ENCODE results near the gene DYSF.

DYSF gene

GRCh38 chr2:71685073-71685848 lies 231.9 kb downstream of the DYSF start:
- TF ChIP-seq POLR2A (IDR thresholded peaks at IDR 0.05; ENCODE audit: low read length) (no peak), GATA1 (IDR thresholded peaks at IDR 0.05; ENCODE audit: low read depth, low read length) (no peak)

GRCh38 chr2:71685941-71686611 lies 232.7 kb downstream of the DYSF start:
- TF ChIP-seq GATA1 (IDR thresholded peaks at IDR 0.05; ENCODE audit: low read depth, low read length) (no peak), POLR2A (IDR thresholded peaks at IDR 0.05; ENCODE audit: low read length) (no peak)
- no peak for DNase-seq

More at GRCh38 chr2:71685073-71685848, 231.9 kb downstream of the DYSF start:
- DNase-seq, result no peak

- DNase-seq, result no peak
- TF ChIP-seq POLR2A (IDR thresholded peaks at IDR 0.05; ENCODE audit: low read length), result no peak
- no peak for TF ChIP-seq GATA1 (IDR thresholded peaks at IDR 0.05; ENCODE audit: low read depth, low read length)
Observed at GRCh38 chr2:71686781-71687180, 233.4 kb downstream of the DYSF start.

- TF ChIP-seq POLR2A (IDR thresholded peaks at IDR 0.05; ENCODE audit: low read length) (no peak), GATA1 (IDR thresholded peaks at IDR 0.05; ENCODE audit: low read depth, low read length) (no peak)
Observed at GRCh38 chr2:71687412-71687811, 234.1 kb downstream of the DYSF start.

GRCh38 chr2:71688530-71688929 lies 235.2 kb downstream of the DYSF start:
- TF ChIP-seq GATA1 (IDR thresholded peaks at IDR 0.05; ENCODE audit: low read depth, low read length) (no peak), POLR2A (IDR thresholded peaks at IDR 0.05; ENCODE audit: low read length) (no peak)
- DNase-seq, result no peak

More at GRCh38 chr2:71687412-71687811, 234.1 kb downstream of the DYSF start:
- DNase-seq, result no peak

- TF ChIP-seq POLR2A (IDR thresholded peaks at IDR 0.05; ENCODE audit: low read length), result no peak
- TF ChIP-seq GATA1 (IDR thresholded peaks at IDR 0.05; ENCODE audit: low read depth, low read length), result no peak
- DNase-seq, result no peak
Observed at GRCh38 chr2:71689393-71689792, 236.0 kb downstream of the DYSF start.

GRCh38 chr2:71689968-71690834 lies 236.8 kb downstream of the DYSF start:
- no peak for DNase-seq
- TF ChIP-seq GATA1 (IDR thresholded peaks at IDR 0.05; ENCODE audit: low read depth, low read length), result no peak
- TF ChIP-seq POLR2A (IDR thresholded peaks at IDR 0.05; ENCODE audit: low read length), result no peak

GRCh38 chr2:71690876-71691475 lies 237.6 kb downstream of the DYSF start:
- DNase-seq, result no peak
- TF ChIP-seq POLR2A (IDR thresholded peaks at IDR 0.05; ENCODE audit: low read length) (no peak), GATA1 (IDR thresholded peaks at IDR 0.05; ENCODE audit: low read depth, low read length) (no peak)

GRCh38 chr2:71691747-71692441 lies 238.5 kb downstream of the DYSF start:
- TF ChIP-seq POLR2A (IDR thresholded peaks at IDR 0.05; ENCODE audit: low read length) (no peak), GATA1 (IDR thresholded peaks at IDR 0.05; ENCODE audit: low read depth, low read length) (no peak)
- DNase-seq, result no peak

GRCh38 chr2:71692621-71693277 lies 239.4 kb downstream of the DYSF start:
- TF ChIP-seq POLR2A (IDR thresholded peaks at IDR 0.05; ENCODE audit: low read length) (no peak), GATA1 (IDR thresholded peaks at IDR 0.05; ENCODE audit: low read depth, low read length) (no peak)
- DNase-seq, result no peak

GRCh38 chr2:71693286-71694270 lies 240.2 kb downstream of the DYSF start:
- no peak for TF ChIP-seq GATA1 (IDR thresholded peaks at IDR 0.05; ENCODE audit: low read depth, low read length)
- no peak for TF ChIP-seq POLR2A (IDR thresholded peaks at IDR 0.05; ENCODE audit: low read length)
- DNase-seq, result no peak
